NCI-H1694 (cell line): ENCODE measurements around the gene MTG1.
"Not testable (repeated sequence)": the region's sequence is repeated elsewhere in the genome, so short reads cannot be mapped to it uniquely, and the experiment has no call there.

Source experiments
- DNase-seq: peaks from one replicate; lab custom pipeline; 2025; lab: John Stamatoyannopoulos, UW

The MTG1 gene

DNA sequence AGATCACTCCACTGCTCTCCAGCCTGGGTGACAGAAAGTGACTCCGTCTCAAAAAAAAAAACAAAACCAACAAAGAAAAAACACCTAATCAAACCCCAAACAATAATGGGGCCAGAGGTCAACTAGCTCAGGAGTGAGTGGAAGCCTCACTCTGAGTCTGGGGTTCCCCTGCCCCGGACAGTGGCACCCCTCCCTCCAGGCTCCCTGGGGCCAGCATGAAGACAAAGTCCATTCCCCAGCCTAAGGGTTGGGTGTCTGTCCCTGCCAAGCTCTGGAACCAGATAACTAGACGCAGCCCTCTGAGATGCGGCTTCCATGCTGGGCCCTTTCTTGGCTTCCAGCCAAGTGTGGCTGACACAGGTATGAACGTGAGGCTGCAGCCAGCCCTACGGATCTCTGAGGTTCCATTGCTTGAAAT lies 34.4 kb upstream of the MTG1 start:
- DNase-seq = no peak

DNA sequence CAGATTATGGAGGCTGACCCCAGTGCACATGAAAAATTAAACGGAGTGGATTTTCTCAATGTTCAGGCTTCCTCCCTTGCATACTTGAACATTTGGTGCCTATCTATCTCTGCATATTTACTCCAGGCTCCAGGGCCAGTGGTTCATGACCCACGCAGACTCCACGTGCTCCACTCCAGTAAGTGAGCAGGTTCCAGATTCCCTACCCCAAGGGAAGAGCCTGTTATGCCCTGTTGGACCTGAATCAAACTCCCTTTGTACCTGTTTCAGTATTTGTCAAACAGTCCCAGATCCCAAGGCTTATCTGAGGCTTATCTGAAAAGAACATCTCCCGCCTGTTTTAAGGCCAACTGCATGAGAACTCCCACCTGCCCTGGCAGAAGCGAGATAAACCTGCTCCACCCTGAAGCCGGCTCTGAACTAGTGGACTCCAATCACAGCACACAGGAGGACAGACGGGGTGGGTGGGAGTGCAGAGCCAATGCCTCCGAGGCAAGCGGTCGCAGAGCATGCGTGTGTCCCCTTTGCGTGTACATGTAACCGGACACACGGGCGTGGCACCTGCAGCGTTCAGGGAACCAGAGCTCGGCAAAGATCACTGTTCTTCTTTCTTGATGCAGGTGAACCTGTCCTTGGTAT lies 33.9 kb upstream of the MTG1 start:
- DNase-seq = no peak

- no peak for DNase-seq
Observed at GRCh38 chr10:133361227-133361626, 32.7 kb upstream of the MTG1 start.

DNA sequence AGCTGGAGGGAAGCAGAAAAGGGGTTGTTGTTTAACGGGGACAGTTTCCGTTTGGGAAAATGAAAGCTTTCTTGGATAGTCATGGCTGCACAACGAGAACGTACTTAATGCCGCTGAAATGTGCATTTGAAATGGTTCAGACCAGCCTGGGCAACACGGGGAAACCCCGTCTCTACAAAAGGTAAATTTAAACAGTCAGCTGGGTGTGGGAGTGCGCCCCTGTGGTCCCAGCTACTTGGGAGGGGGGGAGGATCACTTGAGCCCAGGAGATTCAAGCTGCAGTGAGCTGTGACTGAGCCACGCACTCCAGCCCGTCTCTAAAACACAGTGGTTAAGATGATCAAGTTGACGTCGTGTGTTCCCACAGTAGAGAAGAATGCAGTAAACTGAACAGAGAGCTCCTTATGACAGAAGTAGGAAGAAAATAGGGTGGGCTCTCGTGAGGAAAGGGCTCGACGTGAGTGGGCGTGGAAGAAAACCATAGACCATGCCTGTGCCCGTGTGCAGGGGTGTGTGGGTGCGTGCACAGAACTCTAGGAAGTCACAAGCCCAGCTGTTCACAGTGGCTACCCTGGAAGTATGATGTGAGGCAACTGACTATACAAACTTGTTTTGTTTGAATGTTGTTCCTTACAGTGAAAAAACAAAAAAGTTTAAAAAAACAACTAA lies 32.0 kb upstream of the MTG1 start:
- no peak for DNase-seq

- no peak for DNase-seq
Observed at GRCh38 chr10:133362846-133363245, 31.1 kb upstream of the MTG1 start.

- DNase-seq = no peak
Observed at GRCh38 chr10:133364645-133365431, 29.1 kb upstream of the MTG1 start.

DNA sequence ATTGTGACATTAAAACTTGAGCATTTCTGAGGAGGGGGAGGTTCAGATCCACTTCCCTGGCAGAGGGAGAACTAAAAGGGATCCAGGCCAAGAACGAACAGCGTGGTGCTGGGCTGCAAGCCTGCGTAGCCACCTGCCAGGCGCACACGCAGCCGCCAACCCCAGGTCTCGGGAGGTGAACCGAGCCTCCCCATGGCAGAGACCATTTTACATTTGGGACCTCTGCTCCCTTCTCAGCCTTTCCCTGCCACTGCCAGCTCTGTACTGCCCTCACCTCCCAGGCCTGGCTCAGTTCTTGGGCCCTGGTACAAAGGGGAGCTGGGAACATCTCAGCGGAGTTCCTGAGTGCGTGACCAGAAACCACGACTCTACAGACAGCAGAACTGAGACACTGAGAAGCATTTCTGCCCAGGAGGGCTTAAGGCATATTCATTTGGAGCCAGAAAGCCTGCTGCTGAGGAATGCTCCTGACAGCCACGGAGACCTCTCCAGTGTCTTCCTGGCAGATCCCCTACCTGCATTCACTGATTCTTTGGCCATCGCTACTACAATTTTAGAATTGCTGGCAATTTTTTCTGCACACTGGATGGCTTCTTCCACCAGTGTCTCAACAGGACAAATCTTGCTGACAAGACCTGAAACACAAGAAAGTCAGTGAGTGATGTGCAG lies 28.4 kb upstream of the MTG1 start:
- peak; percentile 19 for DNase-seq

DNA sequence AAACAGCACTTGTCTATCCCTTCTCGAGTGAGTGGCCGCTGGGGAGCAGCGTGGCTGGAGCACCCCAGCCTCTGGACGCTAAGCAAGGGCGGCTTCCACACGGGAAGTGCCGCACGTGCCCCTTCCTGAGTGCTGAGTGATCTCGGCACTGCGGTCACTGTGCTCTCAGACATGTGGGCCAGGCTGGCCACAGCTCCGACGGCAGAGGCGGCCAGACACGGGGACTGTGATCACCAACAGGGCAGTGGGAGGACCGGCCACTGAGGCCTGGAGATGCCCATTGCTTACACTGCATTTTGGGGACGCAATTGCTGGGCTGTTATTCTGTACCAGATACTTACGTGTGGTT lies 27.9 kb upstream of the MTG1 start:
- DNase-seq = no peak

DNA sequence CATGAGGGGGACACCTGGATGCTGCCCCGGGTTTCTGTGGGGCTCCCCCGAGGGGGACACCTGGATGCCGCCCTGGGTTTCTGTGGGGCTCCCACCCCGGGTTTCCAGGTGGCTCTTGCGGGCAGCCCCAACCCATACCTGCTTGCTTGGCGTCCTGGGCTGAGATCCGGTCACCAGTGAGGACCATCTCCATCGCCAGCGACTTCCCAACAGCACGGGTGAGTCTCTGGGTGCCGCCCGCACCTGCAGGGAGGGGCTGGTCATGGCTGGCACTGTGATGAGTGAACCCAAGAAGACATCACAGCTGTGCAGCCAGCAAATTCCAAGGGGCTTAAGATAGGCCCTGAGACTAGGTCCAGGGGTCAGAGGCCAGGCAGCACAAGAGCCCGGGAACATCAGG lies 27.2 kb upstream of the MTG1 start:
- no peak for DNase-seq

DNA sequence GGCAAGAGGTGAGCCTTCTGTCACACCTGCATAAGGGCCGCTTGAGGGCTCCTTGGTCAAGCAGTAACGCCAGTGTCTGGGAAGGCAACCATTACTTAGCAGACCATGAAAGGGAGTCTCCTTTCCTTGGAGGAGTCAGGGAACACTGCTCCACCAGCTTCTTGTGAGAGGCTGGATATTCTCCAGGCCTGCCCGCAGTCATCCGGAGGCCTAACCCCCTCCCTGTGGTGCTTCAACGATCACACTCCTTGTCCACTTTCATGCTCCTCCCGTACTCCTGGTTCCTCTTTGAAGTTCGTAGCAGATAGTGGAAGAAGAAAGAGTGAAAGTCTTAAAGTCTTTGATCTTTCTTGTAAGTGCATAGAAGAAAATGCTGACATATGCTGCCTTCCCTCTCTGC lies 26.5 kb upstream of the MTG1 start:
- DNase-seq = not testable (repeated sequence)

DNA sequence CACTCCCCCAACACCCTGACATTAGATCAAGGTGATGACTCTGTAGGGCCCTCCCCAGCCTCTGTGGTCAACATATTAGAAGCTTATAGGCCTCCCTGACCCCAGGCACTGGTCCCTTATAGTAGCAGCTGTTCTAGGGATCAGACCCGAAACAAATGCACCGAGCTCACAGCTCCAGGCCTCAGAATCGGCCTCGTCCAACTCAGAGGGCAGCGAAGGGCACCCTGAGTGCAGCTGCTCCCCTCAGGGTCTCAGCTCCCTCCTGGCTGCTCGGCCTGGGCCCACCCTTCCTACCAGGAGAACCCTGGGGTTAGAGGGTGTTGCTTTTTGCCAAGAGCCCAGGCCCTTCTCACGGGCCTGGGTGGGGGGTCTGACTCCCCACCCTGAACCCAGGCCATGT lies 25.8 kb upstream of the MTG1 start:
- DNase-seq = no peak

GRCh38 chr10:133370030-133370786 lies 23.7 kb upstream of the MTG1 start:
- no peak for DNase-seq

- DNase-seq = no peak
Observed at GRCh38 chr10:133372507-133372906, 21.4 kb upstream of the MTG1 start.

DNA sequence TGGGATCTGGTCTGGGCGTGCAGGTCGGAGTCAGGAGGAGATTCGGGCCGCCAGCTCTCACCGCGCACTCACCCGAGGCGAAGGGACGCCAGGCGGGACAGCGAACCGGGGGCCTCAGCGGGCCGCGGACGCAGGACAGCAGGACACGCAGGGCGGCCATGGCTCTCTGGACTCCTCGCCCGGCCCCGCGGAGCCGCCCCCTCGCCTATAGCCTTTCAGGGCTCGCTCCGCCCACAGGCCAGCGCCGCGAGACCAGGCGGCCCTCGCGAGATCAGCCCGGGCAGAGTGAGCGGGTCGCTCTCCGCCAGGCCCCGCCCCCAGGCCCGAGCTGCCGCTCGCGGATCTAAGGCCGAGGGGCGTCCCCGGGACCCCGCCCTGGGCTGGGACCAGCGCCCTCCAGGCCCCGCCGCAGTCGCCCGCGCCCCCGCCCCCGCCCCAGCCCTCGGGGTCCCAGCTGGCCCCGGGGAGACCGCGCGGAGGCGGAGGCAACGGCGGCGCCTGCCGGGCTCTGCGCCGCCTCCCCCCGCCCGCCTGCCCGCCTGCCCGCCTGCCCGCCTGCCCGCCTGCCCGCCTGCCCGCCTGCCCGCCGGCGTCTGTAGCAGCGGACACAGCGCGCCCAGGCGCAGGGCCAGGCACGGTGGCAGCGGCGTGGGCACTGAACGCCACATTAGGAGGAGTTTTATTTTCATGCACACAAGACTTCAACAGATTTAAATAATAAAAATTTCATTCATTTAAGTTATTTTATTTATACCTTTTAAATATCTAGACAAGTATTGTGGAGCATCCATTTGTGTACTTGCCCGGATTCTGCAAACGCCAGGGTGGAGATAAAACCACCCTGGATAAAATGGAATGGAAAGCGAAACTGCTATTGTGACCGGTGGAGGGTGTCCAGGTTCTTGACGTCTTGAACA lies 20.5 kb upstream of the MTG1 start, which contains the start of gene ECHS1:
TSS of gene ECHS1 (minus strand) at position 181 of the 917 bp plus-strand sequence. CDS start at position 160, 21 bp downstream.
- peak; percentile 53 for DNase-seq

GRCh38 chr10:133375357-133376115 lies 18.4 kb upstream of the MTG1 start:
- no peak for DNase-seq

DNA sequence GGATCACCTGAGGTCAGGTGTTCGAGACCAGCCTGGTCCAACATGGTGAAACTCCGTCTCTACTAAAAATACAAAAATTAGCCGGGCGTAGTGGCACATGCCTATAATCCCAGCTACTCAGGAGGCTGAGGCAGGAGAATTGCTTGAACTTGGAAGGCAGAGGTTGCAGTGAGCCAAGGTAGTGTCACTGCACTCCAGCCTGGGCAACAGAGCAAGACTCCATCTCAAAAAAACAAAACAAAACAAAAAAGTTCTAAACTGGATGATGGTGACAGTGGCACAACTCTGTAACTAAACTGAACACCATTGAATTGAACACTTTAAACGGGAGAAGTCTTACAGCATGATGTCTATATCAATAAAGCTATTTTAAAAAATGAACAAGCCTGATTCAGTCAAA lies 17.8 kb upstream of the MTG1 start:
- not testable (repeated sequence) for DNase-seq

DNA sequence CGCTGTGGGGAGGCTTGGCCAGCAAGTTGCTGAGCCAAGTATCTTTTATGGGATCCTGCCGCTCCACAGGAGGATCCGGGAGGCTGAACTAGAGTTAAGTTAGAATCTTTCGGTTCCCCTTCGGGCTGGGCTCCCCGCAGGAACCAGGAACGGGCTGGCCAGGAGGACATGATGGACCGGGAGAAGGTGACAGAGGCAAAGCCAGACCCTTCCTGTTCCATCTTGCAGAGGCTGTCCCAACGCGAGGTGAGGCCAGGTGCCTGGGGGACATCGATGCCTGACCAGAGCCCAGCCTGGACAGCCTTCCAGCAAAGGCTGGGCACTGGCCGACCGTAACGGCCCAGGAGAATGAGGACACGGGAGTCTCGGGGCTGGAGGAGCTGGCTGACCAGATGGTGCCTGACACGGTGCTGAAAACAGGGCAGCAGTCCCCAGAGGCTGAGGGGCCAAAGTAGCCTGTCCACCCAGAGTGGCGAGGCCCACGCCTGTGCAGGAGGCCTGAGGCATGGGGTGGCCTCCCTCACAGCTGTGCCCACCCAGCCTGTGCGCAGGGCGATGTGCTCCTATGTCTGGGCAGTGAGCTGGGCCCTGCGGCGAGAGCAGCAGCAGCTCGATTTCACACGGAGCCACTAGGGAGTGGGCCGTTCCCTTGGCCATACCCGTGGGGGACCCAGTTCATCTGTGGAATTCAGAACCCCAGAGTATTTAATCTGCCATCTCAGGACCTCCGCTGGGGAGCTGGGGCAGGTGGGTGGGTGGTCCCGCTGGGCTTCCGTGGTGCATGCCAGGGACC lies 16.7 kb upstream of the MTG1 start:
- DNase-seq = no peak

DNA sequence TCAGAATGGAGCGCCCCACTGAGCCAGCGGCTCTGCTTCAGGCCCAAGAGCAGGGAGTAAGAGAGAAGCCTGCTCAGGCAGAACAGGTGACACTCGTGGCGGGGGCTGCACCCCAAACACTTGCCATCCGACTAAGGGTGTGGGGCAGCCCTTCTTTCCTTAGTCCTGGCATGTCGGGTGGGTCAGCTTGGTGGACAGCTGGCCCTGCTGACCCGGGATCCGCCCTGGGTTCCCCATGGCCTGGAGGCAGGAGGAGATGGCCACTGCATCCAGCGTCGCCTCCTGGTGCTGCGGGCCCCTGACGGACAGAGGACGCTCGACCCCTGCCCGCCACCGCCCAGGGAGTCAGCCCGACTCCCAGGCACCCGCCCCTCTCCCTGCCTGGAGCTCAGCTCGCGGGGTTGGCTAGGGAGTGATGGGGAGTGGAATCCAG lies 16.1 kb upstream of the MTG1 start:
- no peak for DNase-seq
